Hematopoietic multipotent progenitor cell treated with erythropoietin and hydrocortisone succinate and interleukin-3 and kit ligand, for 15 days (in vitro differentiated cells): Measurements from ENCODE around the gene P2RY8.
"Not testable (repeated sequence)": the region's sequence is repeated elsewhere in the genome, so short reads cannot be mapped to it uniquely, and the experiment has no call there.

Experiments used
- DNase-seq: peaks from one replicate; pipeline ENCODE4 v3.0.0-alpha.2; 2015; ENCODE audit warnings: low spot score

Gene P2RY8

DNA sequence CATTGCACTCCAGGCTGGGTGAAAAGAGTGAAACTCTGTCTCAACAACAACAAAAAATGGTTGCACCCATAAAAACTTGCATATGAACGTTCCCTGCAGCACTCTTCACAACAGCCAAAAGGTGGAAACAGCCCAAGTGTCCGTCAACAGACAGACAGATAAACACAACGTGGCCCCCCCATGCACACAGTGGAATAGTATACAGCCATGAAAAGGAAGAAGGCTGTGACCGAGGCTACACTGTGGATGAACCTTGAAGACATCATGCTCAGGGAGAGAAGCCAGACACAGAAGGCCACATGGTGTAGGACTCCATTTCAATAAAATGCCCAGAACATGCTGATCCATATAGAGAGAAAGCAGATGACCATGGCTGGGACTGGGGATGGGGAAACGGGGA is 50.8 kb downstream of the P2RY8 start:
- no peak for DNase-seq

DNA sequence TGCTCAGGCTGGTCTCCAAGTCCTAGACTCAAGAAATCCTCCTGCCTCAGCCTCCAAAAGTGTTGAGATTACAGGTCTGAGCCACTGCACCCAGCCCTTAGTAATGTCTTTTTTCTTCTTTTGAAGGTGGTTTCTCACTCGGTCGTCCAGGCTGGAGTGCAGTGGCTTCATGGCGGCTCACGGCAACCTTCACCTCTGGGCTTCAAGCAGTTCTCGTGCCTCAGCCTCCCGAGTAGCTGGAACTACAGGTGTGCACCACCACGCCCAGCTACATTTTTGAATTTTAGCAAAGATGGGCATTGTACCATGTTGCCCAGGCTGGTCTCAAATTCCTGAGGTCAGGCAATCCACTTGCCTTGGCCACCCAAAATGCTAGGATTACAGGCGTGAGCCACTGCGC is 52.0 kb downstream of the P2RY8 start:
- DNase-seq = no peak

- DNase-seq = no peak
These were observed 52.4 kb downstream of the P2RY8 start for GRCh38 chrX:1484638-1485019.

GRCh38 chrX:1483843-1484637 is 52.9 kb downstream of the P2RY8 start:
- no peak for DNase-seq

- not testable (repeated sequence) for DNase-seq
These were observed 54.5 kb downstream of the P2RY8 start for GRCh38 chrX:1482530-1482928.

DNA sequence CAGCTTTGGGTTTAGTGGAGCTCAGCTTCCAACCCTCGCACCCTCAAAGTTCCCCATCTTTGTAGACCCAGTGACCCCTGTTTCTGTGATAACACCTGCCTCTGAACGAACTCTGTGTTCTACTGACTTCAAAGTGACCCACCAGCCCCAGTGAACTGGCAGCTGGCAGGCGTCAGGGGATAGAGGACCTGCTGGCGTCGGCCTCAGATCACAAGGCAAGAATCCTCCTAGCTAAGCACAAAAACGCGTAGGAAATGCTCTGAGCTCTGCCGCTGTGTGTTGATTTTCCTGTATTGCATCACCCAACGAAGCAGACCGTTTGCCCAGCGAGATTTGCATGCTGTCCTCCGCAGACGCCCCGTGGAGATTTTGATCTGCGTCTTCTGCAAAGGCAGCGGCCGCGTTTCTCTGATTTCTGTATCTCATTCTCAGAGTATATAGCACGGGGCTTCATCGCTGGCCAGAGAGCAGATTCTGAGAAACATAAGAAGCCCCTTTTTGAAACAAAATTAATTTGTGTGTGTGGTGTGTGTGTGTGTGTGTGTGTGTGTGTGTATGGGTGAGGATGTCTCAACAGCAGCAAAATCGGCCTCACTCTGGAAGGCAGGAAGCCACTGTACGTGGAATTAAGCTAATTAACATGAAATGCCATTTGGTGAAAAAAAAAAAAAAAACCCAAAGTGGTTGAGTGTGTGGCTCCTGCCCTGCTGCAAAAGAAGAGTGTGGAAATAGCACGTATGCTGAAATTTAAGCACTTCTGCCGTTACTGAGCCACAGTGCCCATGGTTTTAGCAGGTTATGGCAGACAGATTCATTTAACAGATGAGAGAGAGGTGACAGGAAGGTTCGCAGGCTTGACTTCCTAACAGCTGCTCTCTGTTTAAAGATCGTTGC is 55.1 kb downstream of the P2RY8 start:
- no peak for DNase-seq

DNA sequence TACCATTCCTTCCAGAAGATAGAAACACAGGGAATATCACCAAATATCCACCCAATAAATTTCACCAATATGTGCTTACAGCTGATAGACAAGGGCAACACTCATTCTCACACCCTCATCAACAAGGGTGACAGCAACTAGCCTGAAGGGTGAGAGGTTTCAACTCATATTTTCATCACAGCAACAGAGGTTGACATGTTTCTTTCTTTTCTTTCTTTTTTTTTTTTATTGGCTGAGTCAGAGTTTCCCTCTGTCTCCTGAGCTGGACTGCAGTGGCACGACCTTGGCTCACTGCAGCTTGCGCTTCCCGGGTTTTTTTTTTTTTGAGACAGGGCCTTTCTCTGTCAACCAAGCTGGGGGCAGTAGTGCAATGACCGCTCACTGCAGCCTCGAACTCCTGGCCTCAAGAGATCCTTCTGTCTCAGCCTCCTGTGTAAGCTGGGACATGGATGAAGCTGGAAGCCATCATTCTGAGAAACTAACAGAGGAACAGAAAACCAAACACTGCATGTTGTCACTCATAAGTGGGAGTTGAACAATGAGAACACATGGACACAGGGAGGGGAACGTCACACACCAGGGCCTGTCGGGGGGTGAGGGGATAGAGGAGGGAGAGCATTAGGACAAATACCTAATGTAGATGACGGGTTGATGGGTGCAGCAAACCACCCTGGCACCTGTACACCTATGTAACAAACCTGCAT is 56.8 kb downstream of the P2RY8 start:
- DNase-seq = no peak

DNA sequence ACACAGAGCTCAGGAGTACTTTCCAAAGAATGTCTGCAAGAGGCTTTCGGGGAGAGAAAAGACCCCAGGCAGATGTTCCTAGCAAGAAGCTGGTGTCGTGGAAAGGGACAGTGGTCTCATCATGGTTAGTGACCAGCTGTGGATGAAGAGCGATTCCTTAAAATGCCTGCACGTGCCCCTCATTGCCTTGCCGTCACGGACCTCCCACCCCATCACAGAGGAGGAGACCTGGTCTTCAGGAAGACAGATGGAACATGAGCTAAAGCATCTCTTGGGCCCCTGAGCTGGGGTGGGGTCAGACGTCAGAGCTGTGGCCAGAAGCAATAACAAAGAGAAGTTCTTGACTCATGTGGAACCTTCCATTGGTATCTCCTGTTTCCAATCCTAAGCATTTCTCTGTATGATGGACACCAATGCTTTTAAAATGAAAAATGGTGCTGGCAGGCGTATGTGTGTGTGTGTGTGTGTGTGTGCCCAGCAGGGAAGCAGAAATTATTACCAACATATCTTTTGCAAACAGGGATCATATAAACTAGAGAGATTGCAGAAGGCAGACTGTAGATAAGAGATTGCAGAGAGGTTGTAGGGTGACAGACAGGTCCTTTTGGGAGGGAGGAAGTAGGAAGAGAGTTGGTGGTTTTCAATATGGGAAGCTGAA is 59.1 kb downstream of the P2RY8 start:
- no peak for DNase-seq

GRCh38 chrX:1477229-1477628 is 59.8 kb downstream of the P2RY8 start:
- DNase-seq = no peak

DNA sequence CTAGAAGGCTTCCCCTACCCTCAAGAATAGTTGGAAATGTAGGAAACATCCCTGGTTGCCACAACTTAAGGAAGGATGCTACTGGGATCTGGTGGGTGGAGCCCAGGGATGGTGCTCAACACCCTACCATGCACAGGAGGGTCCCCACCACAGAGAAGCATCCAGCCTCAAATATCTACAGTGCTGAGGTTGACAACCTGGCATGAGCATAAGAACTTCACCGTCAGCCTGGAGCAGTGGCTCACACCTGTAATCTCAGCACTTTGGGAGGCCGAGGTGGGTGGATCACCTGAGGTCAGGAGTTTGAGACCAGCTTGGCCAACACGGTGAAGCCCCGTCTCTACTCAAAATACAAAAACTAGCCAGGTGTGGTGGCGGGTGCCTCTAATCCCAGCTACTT is 60.3 kb downstream of the P2RY8 start:
- DNase-seq = no peak

DNA sequence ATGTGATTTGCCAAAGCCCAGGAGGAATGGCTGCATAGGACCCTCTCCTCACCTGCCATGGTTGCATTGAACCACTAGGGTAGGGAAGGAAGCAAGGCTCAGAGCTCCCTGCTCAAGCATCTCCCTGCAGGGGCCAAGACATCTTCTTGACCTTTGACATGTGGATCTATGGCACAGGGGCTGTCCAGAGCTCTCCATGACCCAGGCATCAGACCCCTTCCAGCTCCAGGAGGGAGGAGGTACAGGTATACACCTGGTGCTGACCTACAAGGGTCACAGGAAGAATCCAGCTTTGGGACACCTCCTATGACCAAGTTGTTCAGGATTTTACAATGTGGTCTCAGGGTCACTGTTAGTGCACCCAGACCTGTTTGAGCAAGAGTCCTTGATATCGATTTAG is 61.1 kb downstream of the P2RY8 start:
- DNase-seq = no peak

GRCh38 chrX:1475481-1475880 is 61.5 kb downstream of the P2RY8 start:
- DNase-seq = no peak

- not testable (repeated sequence) for DNase-seq
These were observed 62.4 kb downstream of the P2RY8 start for GRCh38 chrX:1474593-1474992.

GRCh38 chrX:1472975-1473374 is 64.0 kb downstream of the P2RY8 start:
- DNase-seq = no peak

GRCh38 chrX:1468250-1468772 is 68.7 kb downstream of the P2RY8 start:
- no peak for DNase-seq

GRCh38 chrX:1466971-1467561 is 69.9 kb downstream of the P2RY8 start:
- DNase-seq = no peak

GRCh38 chrX:1466232-1466661 is 70.7 kb downstream of the P2RY8 start:
- no peak for DNase-seq

DNA sequence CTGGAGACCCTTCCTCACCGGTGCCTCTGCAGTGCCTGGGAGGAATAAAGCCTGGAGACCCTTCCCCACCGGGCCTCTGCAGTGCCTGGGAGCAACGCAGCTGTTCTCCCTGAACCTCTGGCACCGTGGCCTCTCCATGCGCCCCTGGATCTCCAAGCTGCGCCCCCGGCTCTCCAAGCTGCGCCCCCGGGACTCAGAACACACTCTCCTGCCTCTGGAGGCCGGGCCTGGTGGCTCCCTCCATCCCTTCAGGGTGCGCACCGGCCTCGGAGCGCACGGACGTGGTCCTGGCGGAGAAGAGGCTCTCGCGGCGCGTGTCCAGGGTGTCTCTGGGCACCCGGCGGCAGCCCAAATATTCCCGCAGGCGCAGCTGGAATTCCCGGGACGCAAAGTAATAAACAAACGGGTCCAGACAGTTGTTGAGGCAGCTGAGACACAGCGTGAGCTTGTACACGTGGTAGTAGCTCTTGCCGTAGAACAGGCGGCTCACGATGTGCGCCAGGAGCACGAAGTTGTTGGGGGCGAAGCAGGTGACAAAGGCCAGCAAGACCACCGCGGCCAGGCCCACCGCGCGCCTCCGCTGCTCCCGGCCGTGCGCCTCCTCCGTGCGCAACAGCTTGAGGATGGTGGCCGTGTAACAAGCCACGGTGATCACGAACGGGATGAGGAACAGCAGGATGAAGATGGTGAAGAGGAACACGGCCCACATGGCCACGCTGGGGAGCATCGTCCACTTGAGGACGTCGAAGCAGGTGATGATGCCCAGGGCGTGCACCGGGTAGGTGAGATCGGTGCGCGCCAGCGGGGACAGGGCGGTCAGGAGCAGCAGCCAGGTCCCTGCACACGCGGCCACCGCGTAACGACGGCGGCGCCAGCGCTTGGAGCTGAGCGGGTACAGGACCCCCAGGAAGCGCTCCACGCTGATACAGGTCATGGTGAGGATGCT is 71.4 kb downstream of the P2RY8 start:
- DNase-seq = no peak

DNA sequence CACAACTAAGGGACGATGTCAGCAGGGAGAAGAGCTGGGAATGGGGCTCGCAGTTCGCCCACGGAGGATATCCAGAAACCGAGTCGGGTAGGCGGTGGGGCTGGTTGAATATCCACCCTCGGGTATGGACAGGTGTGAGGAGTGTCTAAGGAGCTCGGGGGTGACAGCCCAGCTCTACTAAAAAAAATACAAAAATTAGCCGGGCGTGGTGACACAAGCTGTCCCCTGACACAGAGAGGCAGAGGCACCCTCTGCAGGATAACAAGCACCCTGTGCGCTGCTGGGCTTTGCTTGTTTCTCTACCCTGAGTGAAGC is 72.1 kb downstream of the P2RY8 start:
- no peak for DNase-seq
